ENCODE data around the gene PHF2.
"Not testable (repeated sequence)": the region's sequence is repeated elsewhere in the genome, so short reads cannot be mapped to it uniquely, and the experiment has no call there.

PHF2 gene

GRCh38 chr9:93653760-93654159 is 77.4 kb downstream of the PHF2 start:
- DNase-seq: no peak

DNA sequence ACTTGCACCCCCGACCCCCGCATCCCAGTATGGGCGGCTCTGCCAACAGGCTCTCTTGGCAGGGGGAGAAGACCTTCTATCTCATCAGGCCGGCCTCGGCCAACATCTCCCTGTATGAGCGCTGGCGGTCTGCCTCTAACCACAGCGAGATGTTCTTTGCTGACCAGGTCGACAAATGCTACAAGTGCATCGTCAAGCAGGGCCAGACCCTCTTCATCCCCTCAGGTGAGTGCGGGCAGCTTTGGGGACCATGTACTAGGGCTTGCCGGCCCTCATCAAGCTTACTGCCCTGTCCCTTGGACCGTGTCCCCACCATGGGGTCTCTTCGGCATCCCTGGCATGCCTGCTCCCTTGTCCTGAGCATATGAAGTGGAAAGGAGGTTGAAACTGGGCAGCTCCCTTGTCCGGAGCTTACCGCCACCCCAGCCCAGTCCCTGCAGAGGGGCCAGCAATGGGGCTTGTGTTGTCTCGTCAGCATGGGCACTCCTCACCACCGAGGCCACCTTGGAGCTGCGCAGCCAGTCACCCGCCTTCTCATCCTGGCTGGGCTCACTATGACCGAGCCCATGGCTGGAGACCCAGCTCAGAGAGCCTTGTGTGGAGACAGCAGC is 78.1 kb downstream of the PHF2 start:
- no peak for DNase-seq

GRCh38 chr9:93655621-93656425 is 79.4 kb downstream of the PHF2 start:
- DNase-seq: no peak

DNA sequence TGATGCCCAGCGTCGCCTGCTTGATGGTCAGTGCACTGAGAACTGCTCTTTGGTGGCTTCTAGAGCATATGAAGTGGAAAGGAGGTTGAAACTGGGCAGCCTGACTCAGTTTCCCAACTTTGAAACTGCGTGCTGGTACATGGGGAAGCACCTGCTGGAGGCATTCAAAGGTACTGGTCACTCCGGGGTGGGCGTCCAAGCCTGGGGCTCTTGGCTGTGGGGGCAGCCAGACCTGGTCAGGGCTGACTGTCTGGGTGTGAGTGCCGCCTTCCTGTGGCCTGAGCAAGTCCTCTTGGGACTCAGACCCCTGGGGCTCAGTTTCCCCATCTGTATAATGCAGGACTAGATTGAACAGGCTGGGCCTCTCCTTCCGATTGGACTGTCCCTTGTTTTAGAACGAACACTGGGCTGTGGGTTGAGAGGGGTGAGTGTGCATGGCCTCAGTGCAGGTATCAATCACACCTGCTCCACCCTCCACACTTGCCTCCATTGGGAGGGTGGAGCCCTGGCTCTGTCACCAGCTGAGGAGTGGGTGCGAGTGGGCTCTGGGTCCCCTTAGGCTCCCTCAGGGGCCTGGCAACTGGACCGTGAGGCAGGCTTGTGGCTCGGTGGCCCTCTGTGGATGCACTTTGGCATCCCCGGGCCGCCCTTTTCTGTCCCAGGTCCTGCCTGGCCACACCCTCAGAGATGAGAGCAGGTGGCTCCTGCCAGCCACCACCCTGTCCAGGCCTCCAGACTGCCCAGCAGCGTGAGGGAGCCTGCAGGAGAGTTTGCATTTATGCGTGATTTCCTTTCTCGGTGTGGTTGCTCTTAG is 80.2 kb downstream of the PHF2 start:
- DNase-seq: no peak

DNA sequence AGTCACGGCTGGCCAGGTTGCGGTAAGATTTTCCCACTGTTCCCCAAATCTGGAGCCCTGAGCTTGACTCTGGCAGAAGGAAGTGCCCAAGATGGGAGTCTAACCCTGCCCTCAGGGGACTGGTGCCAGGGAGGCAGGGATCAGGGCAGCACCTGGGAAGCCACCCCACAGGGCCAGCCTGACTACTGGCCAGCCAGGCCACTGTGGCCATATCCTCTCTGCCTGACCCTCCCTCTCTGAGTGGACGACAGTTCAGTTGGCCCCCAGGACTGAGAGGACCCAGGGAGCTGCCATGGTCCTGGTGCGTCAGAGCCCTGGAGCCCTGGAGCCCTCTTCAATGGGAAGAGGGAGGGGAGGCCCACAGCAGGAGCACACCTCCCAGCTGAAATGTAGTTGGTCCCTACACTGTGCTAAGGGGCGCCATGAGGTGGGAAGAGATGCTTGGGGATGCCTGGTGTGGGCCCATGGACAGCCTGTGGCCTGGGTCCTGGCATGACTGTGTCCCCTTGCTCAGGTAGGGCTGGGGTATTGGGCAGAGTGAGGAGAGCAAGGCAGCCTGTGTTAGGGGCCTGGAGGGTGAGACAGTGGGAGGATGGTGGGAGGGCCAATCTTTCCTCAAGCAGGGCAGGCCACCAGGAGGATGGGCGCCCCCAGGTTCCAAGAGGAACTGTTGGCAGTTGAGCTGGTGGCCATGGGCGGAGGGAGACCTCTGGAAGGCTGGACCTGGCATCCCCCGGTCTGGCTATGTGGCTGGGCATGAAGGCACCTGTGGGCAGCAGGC is 81.1 kb downstream of the PHF2 start:
- no peak for DNase-seq

GRCh38 chr9:93658184-93658925 is 82.0 kb downstream of the PHF2 start:
- DNase-seq: no peak

- DNase-seq: no peak
These were observed 82.9 kb downstream of the PHF2 start for GRCh38 chr9:93659044-93659836.

- no peak for DNase-seq
These were observed 83.4 kb downstream of the PHF2 start for GRCh38 chr9:93659837-93660177.

- no peak for DNase-seq
These were observed 84.1 kb downstream of the PHF2 start for GRCh38 chr9:93660352-93661046.

- DNase-seq: no peak
These were observed 85.2 kb downstream of the PHF2 start for GRCh38 chr9:93661591-93661990.

GRCh38 chr9:93662016-93662638 is 85.7 kb downstream of the PHF2 start:
- DNase-seq: no peak

DNA sequence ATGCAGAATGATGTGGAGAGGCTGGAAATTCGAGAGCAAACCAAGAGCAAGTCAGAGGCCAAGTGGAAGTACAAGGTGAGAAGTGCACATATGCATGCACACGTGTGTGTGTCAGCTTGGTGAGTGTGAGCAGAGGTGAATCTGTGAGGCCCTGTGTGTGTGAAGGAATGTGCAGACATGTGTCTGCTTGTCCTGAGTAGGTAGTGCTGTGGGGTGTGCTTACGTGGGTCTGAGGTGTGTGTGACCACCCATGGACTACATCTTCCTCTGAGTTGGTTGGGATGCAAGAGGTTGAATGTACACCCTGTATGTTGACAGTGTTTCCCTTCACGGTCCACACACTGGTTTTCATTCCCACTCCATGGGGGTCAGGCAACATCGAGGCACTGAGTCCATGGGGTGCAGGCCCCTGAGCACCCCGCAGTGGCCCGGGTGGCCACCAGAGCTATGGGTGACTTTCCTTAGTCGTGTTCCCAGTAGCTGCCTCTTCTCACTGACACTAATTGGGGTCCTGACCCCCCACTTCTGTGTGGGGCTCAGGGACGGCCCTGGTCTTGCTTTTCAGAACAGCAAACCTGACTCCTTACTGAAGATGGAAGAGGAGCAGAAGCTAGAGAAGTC is 86.7 kb downstream of the PHF2 start:
- no peak for DNase-seq

DNA sequence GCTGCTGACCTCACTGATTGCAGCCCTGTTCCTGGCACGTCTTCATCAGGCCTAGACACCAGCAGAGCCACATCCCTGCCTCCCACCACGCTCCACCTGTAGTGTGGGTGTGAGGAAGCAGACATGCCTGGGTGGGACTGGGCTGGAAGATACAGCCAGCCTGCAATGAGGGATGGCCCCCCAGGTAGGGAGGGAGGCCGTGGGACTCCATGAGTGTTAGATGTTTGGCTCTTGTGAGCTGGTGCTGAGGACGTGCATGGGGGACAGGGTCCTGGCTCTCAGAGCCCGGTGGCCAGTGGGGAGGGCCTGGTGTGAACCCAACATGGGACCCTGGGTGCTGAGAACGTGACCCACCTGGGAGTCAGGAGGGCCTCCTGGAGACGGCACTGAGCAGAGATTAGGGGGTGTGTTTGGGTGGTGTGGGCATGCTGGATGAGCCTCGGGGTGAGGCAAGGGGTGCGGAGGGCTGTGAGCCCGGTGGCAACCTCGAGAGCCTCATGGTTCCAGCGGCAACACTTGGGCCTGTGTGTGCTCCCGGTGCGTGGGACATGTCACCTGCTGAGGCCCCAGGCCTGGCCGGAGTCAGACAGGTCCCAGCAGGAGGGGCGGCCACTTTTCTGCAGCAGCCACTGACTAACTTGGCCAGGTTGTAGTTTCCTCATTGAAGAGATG is 87.6 kb downstream of the PHF2 start:
- DNase-seq: no peak

- DNase-seq: no peak
These were observed 88.3 kb downstream of the PHF2 start for GRCh38 chr9:93664549-93665120.

DNA sequence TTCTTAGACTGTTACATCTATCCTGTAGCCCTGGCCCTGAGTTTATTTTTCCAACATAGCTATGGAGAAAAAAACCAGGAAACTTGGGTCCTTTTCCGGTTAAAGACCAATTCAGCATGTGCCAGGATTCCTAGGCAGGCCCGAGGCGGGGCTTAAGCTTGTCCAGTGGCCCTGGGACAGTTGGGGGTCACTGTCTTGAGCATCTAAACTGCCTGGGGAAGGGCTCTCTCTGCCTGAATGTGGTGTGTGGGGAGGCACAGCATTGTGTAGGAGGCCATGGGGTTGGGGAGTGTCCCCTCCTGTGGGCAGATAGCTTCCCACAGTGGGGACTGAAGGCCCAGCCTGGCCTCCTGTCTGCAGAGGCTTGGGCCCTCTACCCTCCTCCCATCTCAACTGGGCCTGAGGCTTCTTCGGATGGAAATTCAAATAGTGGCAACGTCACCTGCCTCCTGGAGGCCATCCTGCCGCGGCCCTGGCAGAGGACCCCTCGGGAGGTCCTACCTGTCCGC is 88.8 kb downstream of the PHF2 start:
- DNase-seq: no peak

GRCh38 chr9:93665637-93666438 is 89.5 kb downstream of the PHF2 start:
- DNase-seq: no peak

- DNase-seq: not testable (repeated sequence)
These were observed 90.0 kb downstream of the PHF2 start for GRCh38 chr9:93666439-93666784.

Measured in right kidney (tissue), 1 donor.